Measurements from ENCODE around the gene PCDHB11. TPM values are rescaled to one million over a fixed set of nuclear protein-coding genes. Genes with fewer than 3 reads are reported as not detected.
"Not testable (repeated sequence)": the region's sequence is repeated elsewhere in the genome, so short reads cannot be mapped to it uniquely, and the experiment has no call there.

PCDHB11 gene
- total RNA-seq, 1 donor from 2014 or later, result 2.2 TPM

DNA sequence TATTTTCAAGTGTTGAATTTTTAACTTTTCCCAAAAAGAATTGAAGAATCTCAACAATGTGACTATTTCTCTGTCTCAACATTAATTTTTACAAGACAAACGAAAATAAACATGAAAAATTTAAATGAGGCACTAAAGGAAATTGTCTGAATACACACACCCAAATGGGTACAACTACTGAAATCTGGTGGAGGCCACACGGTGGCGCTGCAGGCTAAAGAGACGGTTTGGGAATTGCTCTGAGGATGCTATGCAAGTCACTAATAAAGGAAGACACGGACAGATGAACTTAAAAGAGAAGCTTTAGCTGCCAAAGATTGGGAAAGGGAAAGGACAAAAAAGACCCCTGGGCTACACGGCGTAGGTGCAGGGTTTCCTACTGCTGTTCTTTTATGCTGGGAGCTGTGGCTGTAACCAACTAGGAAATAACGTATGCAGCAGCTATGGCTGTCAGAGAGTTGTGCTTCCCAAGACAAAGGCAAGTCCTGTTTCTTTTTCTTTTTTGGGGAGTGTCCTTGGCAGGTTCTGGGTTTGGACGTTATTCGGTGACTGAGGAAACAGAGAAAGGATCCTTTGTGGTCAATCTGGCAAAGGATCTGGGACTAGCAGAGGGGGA is 7.2 kb upstream of the PCDHB11 start, which contains the start of gene PCDHB10:
PCDHB10 (plus strand) TSS at position 244 of the 616 bp plus-strand sequence; CDS start at position 444, 200 bp downstream.
- Histone ChIP-seq H3K4me3 (no peak within 1 kb of the TSS), H3K27ac (no peak within 1 kb of the TSS), H3K9me3 (peaks cover 29% of the 10 kb centered on the region), H3K27me3 (no peaks in the 10 kb centered on the region), H3K4me1 (no peaks in the 10 kb centered on the region), H3K36me3 (no peaks in the 10 kb centered on the region)
- no peak for DNase-seq (ENCODE audit: extremely low spot score in 2 of 2)
- TF ChIP-seq POLR2AphosphoS5 (IDR thresholded peaks at IDR 0.05; ENCODE audit: insufficient read depth in 1 of 2, low read depth in 1 of 2), result no peak
- TF ChIP-seq, protein P1, sequence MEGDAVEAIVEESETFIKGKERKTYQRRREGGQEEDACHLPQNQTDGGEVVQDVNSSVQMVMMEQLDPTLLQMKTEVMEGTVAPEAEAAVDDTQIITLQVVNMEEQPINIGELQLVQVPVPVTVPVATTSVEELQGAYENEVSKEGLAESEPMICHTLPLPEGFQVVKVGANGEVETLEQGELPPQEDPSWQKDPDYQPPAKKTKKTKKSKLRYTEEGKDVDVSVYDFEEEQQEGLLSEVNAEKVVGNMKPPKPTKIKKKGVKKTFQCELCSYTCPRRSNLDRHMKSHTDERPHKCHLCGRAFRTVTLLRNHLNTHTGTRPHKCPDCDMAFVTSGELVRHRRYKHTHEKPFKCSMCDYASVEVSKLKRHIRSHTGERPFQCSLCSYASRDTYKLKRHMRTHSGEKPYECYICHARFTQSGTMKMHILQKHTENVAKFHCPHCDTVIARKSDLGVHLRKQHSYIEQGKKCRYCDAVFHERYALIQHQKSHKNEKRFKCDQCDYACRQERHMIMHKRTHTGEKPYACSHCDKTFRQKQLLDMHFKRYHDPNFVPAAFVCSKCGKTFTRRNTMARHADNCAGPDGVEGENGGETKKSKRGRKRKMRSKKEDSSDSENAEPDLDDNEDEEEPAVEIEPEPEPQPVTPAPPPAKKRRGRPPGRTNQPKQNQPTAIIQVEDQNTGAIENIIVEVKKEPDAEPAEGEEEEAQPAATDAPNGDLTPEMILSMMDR (IDR thresholded peaks at IDR 0.05), result no peak
- no peak for TF ChIP-seq POLR2A (IDR thresholded peaks at IDR 0.05)
- intact Hi-C loops (cut with DNase I), result no loop called here

GRCh38 chr5:141194332-141194731 is 5.1 kb upstream of the PCDHB11 start:
- H3K4me1 ChIP-seq; DNase-seq (ENCODE audit: extremely low spot score in 2 of 2); H3K36me3 ChIP-seq; H3K27ac ChIP-seq; H3K27me3 ChIP-seq; intact Hi-C loops (cut with DNase I); H3K4me3 ChIP-seq: not testable (repeated sequence)
- peaks cover 23% of the 10 kb centered on the region for H3K9me3 ChIP-seq

- Histone ChIP-seq H3K4me3 (no peak overlapping the region), H3K4me1 (no peaks in the 10 kb centered on the region), H3K27me3 (no peaks in the 10 kb centered on the region), H3K36me3 (no peaks in the 10 kb centered on the region), H3K9me3 (peaks cover 24% of the 10 kb centered on the region), H3K27ac (no peak overlapping the region)
- no peak for TF ChIP-seq POLR2A (IDR thresholded peaks at IDR 0.05)
- no peak for TF ChIP-seq POLR2AphosphoS5 (IDR thresholded peaks at IDR 0.05; ENCODE audit: insufficient read depth in 1 of 2, low read depth in 1 of 2)
- TF ChIP-seq, protein P1 (IDR thresholded peaks at IDR 0.05), result no peak
- intact Hi-C loops (cut with DNase I), result no loop called here
- DNase-seq (ENCODE audit: extremely low spot score in 2 of 2), result no peak
These were observed 3.1 kb upstream of the PCDHB11 start for GRCh38 chr5:141196363-141196762.

GRCh38 chr5:141201126-141201525 is 1.7 kb downstream of the PCDHB11 start:
- H3K27me3 ChIP-seq; H3K36me3 ChIP-seq; intact Hi-C loops (cut with DNase I); H3K4me1 ChIP-seq; DNase-seq (ENCODE audit: extremely low spot score in 2 of 2); H3K4me3 ChIP-seq; H3K27ac ChIP-seq: not testable (repeated sequence)
- H3K9me3 ChIP-seq, result peaks cover 24% of the 10 kb centered on the region

GRCh38 chr5:141201646-141202045 is 2.2 kb downstream of the PCDHB11 start:
- H3K27ac ChIP-seq; H3K4me3 ChIP-seq; H3K36me3 ChIP-seq; H3K27me3 ChIP-seq; H3K4me1 ChIP-seq; DNase-seq (ENCODE audit: extremely low spot score in 2 of 2); intact Hi-C loops (cut with DNase I): not testable (repeated sequence)
- peaks cover 24% of the 10 kb centered on the region for H3K9me3 ChIP-seq

GRCh38 chr5:141208478-141208877 is 9.1 kb downstream of the PCDHB11 start, which contains the start of gene PCDHB12:
Gene PCDHB12 (plus strand): TSS chr5:141208719. CDS start chr5:141208908, 189 bp downstream.
- Histone ChIP-seq H3K4me3 (peak within 1 kb of the TSS; percentile 2 to 22), H3K4me1 (no peaks in the 10 kb centered on the region), H3K27me3 (no peaks in the 10 kb centered on the region), H3K9me3 (peaks cover 13% of the 10 kb centered on the region), H3K27ac (no peak within 1 kb of the TSS), H3K36me3 (no peaks in the 10 kb centered on the region)
- DNase-seq (ENCODE audit: extremely low spot score in 2 of 2), result no peak
- intact Hi-C loops (cut with DNase I), result no loop called here
- no peak for TF ChIP-seq POLR2AphosphoS5 (IDR thresholded peaks at IDR 0.05; ENCODE audit: insufficient read depth in 1 of 2, low read depth in 1 of 2)
- TF ChIP-seq POLR2A (IDR thresholded peaks at IDR 0.05), result no peak
- TF ChIP-seq, protein P1 (IDR thresholded peaks at IDR 0.05), result no peak

DNA sequence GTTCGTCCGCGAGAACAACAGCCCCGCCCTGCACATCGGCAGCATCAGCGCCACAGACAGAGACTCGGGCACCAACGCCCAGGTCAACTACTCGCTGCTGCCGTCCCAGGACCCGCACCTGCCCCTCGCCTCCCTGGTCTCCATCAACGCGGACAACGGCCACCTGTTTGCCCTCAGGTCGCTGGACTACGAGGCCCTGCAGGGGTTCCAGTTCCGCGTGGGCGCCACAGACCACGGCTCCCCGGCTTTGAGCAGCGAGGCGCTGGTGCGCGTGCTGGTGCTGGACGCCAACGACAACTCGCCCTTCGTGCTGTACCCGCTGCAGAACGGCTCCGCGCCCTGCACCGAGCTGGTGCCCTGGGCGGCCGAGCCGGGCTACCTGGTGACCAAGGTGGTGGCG is 10.9 kb downstream of the PCDHB11 start:
- H3K27ac ChIP-seq; H3K27me3 ChIP-seq; DNase-seq (ENCODE audit: extremely low spot score in 2 of 2); H3K4me3 ChIP-seq; H3K4me1 ChIP-seq; H3K36me3 ChIP-seq; intact Hi-C loops (cut with DNase I): not testable (repeated sequence)
- peaks cover 14% of the 10 kb centered on the region for H3K9me3 ChIP-seq

- H3K27me3 ChIP-seq; H3K4me3 ChIP-seq; H3K4me1 ChIP-seq; intact Hi-C loops (cut with DNase I); H3K36me3 ChIP-seq; H3K27ac ChIP-seq; DNase-seq (ENCODE audit: extremely low spot score in 2 of 2): not testable (repeated sequence)
- H3K9me3 ChIP-seq, result peaks cover 13% of the 10 kb centered on the region
These were observed 11.4 kb downstream of the PCDHB11 start for GRCh38 chr5:141210849-141211248.

GRCh38 chr5:141213656-141214339 is 14.4 kb downstream of the PCDHB11 start, which contains the start of gene PCDHB13:
Gene PCDHB13 (plus strand): TSS chr5:141213919. CDS start chr5:141214124, 205 bp downstream.
- H3K27me3 ChIP-seq; H3K36me3 ChIP-seq; H3K27ac ChIP-seq; H3K4me1 ChIP-seq; DNase-seq (ENCODE audit: extremely low spot score in 2 of 2); intact Hi-C loops (cut with DNase I): not testable (repeated sequence)
- H3K9me3 ChIP-seq, result peaks cover 22% of the 10 kb centered on the region
- peak within 1 kb of the TSS in 1 of 2 donors; percentile 11 for H3K4me3 ChIP-seq

GRCh38 chr5:141214583-141214982 is 15.2 kb downstream of the PCDHB11 start:
- H3K4me1 ChIP-seq; intact Hi-C loops (cut with DNase I); H3K36me3 ChIP-seq; H3K4me3 ChIP-seq; H3K27me3 ChIP-seq; H3K27ac ChIP-seq; DNase-seq (ENCODE audit: extremely low spot score in 2 of 2): not testable (repeated sequence)
- H3K9me3 ChIP-seq, result peaks cover 28% of the 10 kb centered on the region
